Loucy (cell line): Measurements from ENCODE around the gene GPAM.

ENCODE experiments used
- H2AFZ ChIP-seq: fragments of 200-600 bp; sonication (generic); 2 replicates; pipeline ENCODE4 v1.6.0; 2016; ENCODE audit warnings: antibody characterized with exemption, mild to moderate bottlenecking, low read length, moderate library complexity
- H3F3A ChIP-seq: fragments of 200-600 bp; 2 replicates; pipeline ENCODE4 v1.6.0; 2016; ENCODE audit warnings: antibody characterized with exemption, low read depth, mild to moderate bottlenecking
- H3K27me3 ChIP-seq: fragments of 200-600 bp; sonication (generic); 2 replicates; pipeline ENCODE4 v1.6.1; 2014; ENCODE audit warnings: low read length, mild to moderate bottlenecking; ENCODE audit not compliant: insufficient read depth, poor library complexity, severe bottlenecking
- H3K36me3 ChIP-seq: fragments of 200-600 bp; sonication (generic); 2 replicates; pipeline ENCODE4 v1.6.1; 2016; ENCODE audit warnings: low read length; ENCODE audit not compliant: insufficient read depth
- H3K4me1 ChIP-seq: fragments of 200-600 bp; sonication (generic); 2 replicates; pipeline ENCODE4 v1.5.1; 2014; ENCODE audit warnings: low read length, mild to moderate bottlenecking; ENCODE audit not compliant: insufficient read depth, poor library complexity, severe bottlenecking
- H3K4me2 ChIP-seq: fragments of 200-600 bp; sonication (generic); 2 replicates; pipeline ENCODE4 v1.6.0; 2014; ENCODE audit warnings: antibody characterized with exemption, low read length, low read depth, mild to moderate bottlenecking; ENCODE audit not compliant: poor library complexity, severe bottlenecking
- H3K4me3 ChIP-seq: fragments of 200-600 bp; sonication (generic); 2 replicates; pipeline ENCODE4 v1.5.1; 2014; ENCODE audit warnings: low read length, mild to moderate bottlenecking, mixed read lengths; ENCODE audit not compliant: poor library complexity, severe bottlenecking
- H3K79me2 ChIP-seq: fragments of 200-600 bp; sonication (generic); 2 replicates; pipeline ENCODE4 v1.6.1; 2014; ENCODE audit warnings: low read length; ENCODE audit not compliant: insufficient read depth
- H3K9ac ChIP-seq: fragments of 200-600 bp; sonication (generic); 2 replicates; pipeline ENCODE4 v1.6.0; 2014; ENCODE audit warnings: mild to moderate bottlenecking, low read depth, low read length, moderate library complexity; ENCODE audit not compliant: poor library complexity, severe bottlenecking
- H3K9me2 ChIP-seq: fragments of 200-600 bp; sonication (generic); replicated peaks from 2 replicates; pipeline ENCODE4 v1.6.1; 2016; ENCODE audit warnings: low read depth, low read length, mixed read lengths
- H3K9me3 ChIP-seq: fragments of 200-600 bp; sonication (generic); 2 replicates; pipeline ENCODE4 v1.6.1; 2014; ENCODE audit warnings: mild to moderate bottlenecking, antibody characterized with exemption, low read length, low read depth; ENCODE audit not compliant: insufficient read depth
- H4K20me1 ChIP-seq: fragments of 200-600 bp; sonication (generic); 2 replicates; pipeline ENCODE4 v1.6.0; 2014; ENCODE audit warnings: antibody characterized with exemption, low read length, mild to moderate bottlenecking; ENCODE audit not compliant: insufficient read depth, poor library complexity, severe bottlenecking
- CTCF ChIP-seq: fragments of 200-600 bp; sonication (generic); conservative IDR thresholded peaks from 2 replicates; pipeline ENCODE4 v1.5.1; 2014; ENCODE audit warnings: mild to moderate bottlenecking, antibody characterized with exemption, low read length
- EZH2phosphoT487 ChIP-seq: fragments of 200-600 bp; IDR thresholded peaks from 2 replicates; pipeline ENCODE4 v1.6.1; 2018; ENCODE audit warnings: antibody characterized with exemption, mild to moderate bottlenecking, moderate library complexity, borderline replicate concordance

GPAM gene

GRCh38 chr10:112184379-112184778 lies 814 bp upstream of the GPAM start:
- no peaks in the 10 kb centered on the region for H4K20me1 ChIP-seq
- peaks cover 10% of the 10 kb centered on the region for H3K79me2 ChIP-seq
- no peaks in the 10 kb centered on the region for H3K27me3 ChIP-seq
- H3K4me3 ChIP-seq: peak overlapping the region; percentile 84
- H3F3A ChIP-seq: no peaks in the 10 kb centered on the region
- H3K4me2 ChIP-seq: peak overlapping the region; percentile 84
- H2AFZ ChIP-seq: peak overlapping the region; percentile 95
- H3K9ac ChIP-seq: peak overlapping the region; percentile 83
- H3K4me1 ChIP-seq: peaks cover 32% of the 10 kb centered on the region
- no peaks in the 10 kb centered on the region for H3K36me3 ChIP-seq
- TF ChIP-seq CTCF (no peak), EZH2phosphoT487 (no peak)
- no peaks in the 10 kb centered on the region for H3K9me2 ChIP-seq
- H3K9me3 ChIP-seq: no peaks in the 10 kb centered on the region

GRCh38 chr10:112184052-112184371 lies 447 bp upstream of the GPAM start:
- Histone ChIP-seq H3K4me1 (peaks cover 32% of the 10 kb centered on the region), H3K79me2 (peaks cover 10% of the 10 kb centered on the region), H3K36me3 (no peaks in the 10 kb centered on the region), H4K20me1 (no peaks in the 10 kb centered on the region), H3K27me3 (no peaks in the 10 kb centered on the region), H3K9me2 (no peaks in the 10 kb centered on the region), H2AFZ (peak overlapping the region; percentile 95), H3K4me2 (peak overlapping the region; percentile 84), H3F3A (no peaks in the 10 kb centered on the region), H3K4me3 (peak overlapping the region; percentile 84), H3K9ac (peak overlapping the region; percentile 83), H3K9me3 (no peaks in the 10 kb centered on the region)
- TF ChIP-seq CTCF (no peak), EZH2phosphoT487 (no peak)

GRCh38 chr10:112182784-112183328 lies 709 bp downstream of the GPAM start:
- Histone ChIP-seq H3K79me2 (peaks cover 10% of the 10 kb centered on the region), H3F3A (no peaks in the 10 kb centered on the region), H3K27me3 (no peaks in the 10 kb centered on the region), H3K36me3 (no peaks in the 10 kb centered on the region), H3K9ac (peak overlapping the region; percentile 83), H2AFZ (peak overlapping the region; percentile 95), H3K4me3 (peak overlapping the region; percentile 84), H3K4me1 (peaks cover 32% of the 10 kb centered on the region), H4K20me1 (no peaks in the 10 kb centered on the region), H3K4me2 (peak overlapping the region; percentile 84), H3K9me2 (no peaks in the 10 kb centered on the region), H3K9me3 (no peaks in the 10 kb centered on the region)
- no peak for TF ChIP-seq EZH2phosphoT487
- TF ChIP-seq CTCF: no peak
